Breast epithelium (tissue), 4 donors: ENCODE measurements around the gene ADARB2. TPM values are rescaled to one million over a fixed set of nuclear protein-coding genes. Genes with fewer than 3 reads are reported as not detected.

Experiments used
- DNase-seq, 2 donors: peaks; one replicate each; pipeline ENCODE4 v3.0.0-alpha.2; 2019; ENCODE audit warnings: low spot score in 2 of 2
- H3K27ac ChIP-seq, 2 donors: fragments of 200-600 bp; sonication (generic) in 1 of 2; one replicate each; pipeline ENCODE4 v1.5.1; 2016 to 2019; ENCODE audit warnings: mild to moderate bottlenecking in 1 of 2
- H3K27me3 ChIP-seq, 2 donors: fragments of 200-600 bp; sonication (generic) in 1 of 2; one replicate each; pipeline versions ENCODE4 v1.5.1 to v1.6.0; 2017 to 2019; ENCODE audit warnings: control low read depth in 1 of 2, mild to moderate bottlenecking in 1 of 2
- H3K36me3 ChIP-seq: fragments of 200-600 bp; one replicate; pipeline ENCODE4 v1.5.1; 2019
- H3K4me1 ChIP-seq, 2 donors: fragments of 200-600 bp; sonication (generic); one replicate each; pipeline ENCODE4 v1.5.1; 2016 to 2019; ENCODE audit warnings: control low read depth in 1 of 2
- H3K4me3 ChIP-seq, 3 donors: fragments of 200-600 bp; sonication (generic); 1 replicate in 2 of 3; 2 replicates in 1 of 3; pipeline ENCODE4 v1.5.1; 2016 to 2019; ENCODE audit warnings: mild to moderate bottlenecking in 3 of 3, moderate library complexity in 2 of 3
- H3K9me3 ChIP-seq, 2 donors: fragments of 200-600 bp; sonication (generic) in 1 of 2; one replicate each; pipeline ENCODE4 v1.5.1; 2016 to 2019; ENCODE audit warnings: control low read depth in 1 of 2
- CTCF ChIP-seq, 3 donors: fragments of 450-650 bp; IDR thresholded peaks; one replicate each; pipeline ENCODE4 v1.5.1; 2016 to 2017; ENCODE audit warnings: antibody characterized with exemption in 3 of 3, mild to moderate bottlenecking in 3 of 3, moderate library complexity in 3 of 3
- POLR2A ChIP-seq: fragments of 450-650 bp; IDR thresholded peaks from one replicate; pipeline ENCODE4 v1.6.1; 2016; ENCODE audit warnings: antibody characterized with exemption, mild to moderate bottlenecking, moderate library complexity
- POLR2AphosphoS5 ChIP-seq, 3 donors: sonication (generic); formaldehyde crosslinking; IDR thresholded peaks; one replicate each; pipeline ENCODE4 v1.6.1; 2017; ENCODE audit warnings: antibody characterized with exemption in 3 of 3
- intact Hi-C: fragments of 100-400 bp; cut with DNase I; formaldehyde crosslinking; loops from one replicate; pipeline ENCODE4 v1.15.1; 2023; ENCODE audit warnings: low total_unique reads
- total RNA-seq, 3 donors: library from RNA; depleted of rRNA; stranded (reverse); fragments of >200 nt; gene quantifications; one replicate each; pipeline ENCODE4 v1.1.0, GENCODE V29; 2016

ADARB2 gene
- total RNA-seq, 3 donors from 2014 or later = 0.32 to 3.9 (median 2.0) TPM

- DNase-seq = no peak
- no peaks in the 10 kb centered on the region for H3K4me1 ChIP-seq
- H3K36me3 ChIP-seq = no peaks in the 10 kb centered on the region
- intact Hi-C loops = loop anchor here (2.0 kb wide), 1 partner anchor 45 kb away; no protein-coding TSS in a partner anchor
- H3K9me3 ChIP-seq = peaks cover 0 to 6% of the 10 kb centered on the region in 2 donors
- TF ChIP-seq CTCF (IDR thresholded peaks at IDR 0.05) (no peak), POLR2AphosphoS5 (IDR thresholded peaks at IDR 0.05) (no peak), POLR2A (no peak)
- peaks cover 0 to 42% of the 10 kb centered on the region in 2 donors for H3K27me3 ChIP-seq
- H3K4me3 ChIP-seq = no peak overlapping the region
- no peak overlapping the region for H3K27ac ChIP-seq
Observed at GRCh38 chr10:1384026-1384425, 353.3 kb downstream of the ADARB2 start.

DNA sequence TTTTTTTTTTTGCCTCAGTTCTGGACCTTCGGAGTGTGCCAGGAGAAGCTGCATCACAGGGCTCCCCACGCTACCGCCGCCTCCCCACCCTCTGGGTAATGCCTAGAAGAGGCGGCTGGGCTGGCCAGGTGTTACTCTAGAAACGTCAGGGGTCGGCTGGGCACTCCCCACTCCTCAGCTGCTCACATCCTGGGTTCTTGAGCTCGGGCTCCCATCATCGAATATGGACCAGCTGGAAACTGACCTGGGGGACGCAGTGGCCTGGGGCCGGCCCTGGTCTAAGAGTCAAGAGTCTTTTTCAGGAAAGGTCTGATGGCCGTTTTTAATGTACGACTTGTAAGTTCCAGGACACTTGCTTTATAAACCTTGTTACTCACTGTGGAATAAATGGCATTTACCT, 354.6 kb downstream of the ADARB2 start:
- no peak for TF ChIP-seq POLR2A
- no peak for TF ChIP-seq POLR2AphosphoS5 (IDR thresholded peaks at IDR 0.05)
- no peak for TF ChIP-seq CTCF (IDR thresholded peaks at IDR 0.05)
- no peak overlapping the region for H3K4me3 ChIP-seq
- H3K4me1 ChIP-seq = no peaks in the 10 kb centered on the region
- DNase-seq = peak; percentile 6 to 10
- no peaks in the 10 kb centered on the region for H3K36me3 ChIP-seq
- peaks cover 0 to 55% of the 10 kb centered on the region in 2 donors for H3K27me3 ChIP-seq
- peaks cover 0 to 6% of the 10 kb centered on the region in 2 donors for H3K9me3 ChIP-seq
- intact Hi-C loops = no loop called here
- H3K27ac ChIP-seq = no peak overlapping the region

DNA sequence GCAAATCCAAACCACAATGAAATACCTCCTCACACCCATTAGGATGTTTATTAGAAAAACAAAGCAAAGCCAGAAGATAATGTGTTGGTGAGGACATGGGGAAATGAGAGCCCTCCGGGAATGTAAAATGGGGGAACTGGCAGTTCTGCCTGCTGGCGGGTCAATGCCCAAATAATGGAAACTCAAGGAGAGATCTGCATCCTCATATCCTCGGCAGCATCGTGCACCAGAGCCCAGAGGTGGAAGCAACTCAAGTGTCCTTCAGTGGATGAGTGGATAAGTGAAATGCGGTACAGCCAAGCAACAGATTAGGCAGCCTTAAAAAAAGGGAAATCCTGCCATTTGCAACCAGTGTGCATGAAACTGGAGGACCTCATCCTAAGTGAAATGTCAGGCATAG, 356.0 kb downstream of the ADARB2 start:
- intact Hi-C loops = no loop called here
- peak in 1 of 2 donors; percentile 0 for DNase-seq
- no peaks in the 10 kb centered on the region for H3K4me1 ChIP-seq
- peaks cover 0 to 62% of the 10 kb centered on the region in 2 donors for H3K27me3 ChIP-seq
- H3K4me3 ChIP-seq = no peak overlapping the region
- peaks cover 0 to 6% of the 10 kb centered on the region in 2 donors for H3K9me3 ChIP-seq
- H3K36me3 ChIP-seq = no peaks in the 10 kb centered on the region
- no peak for TF ChIP-seq POLR2A
- TF ChIP-seq POLR2AphosphoS5 (IDR thresholded peaks at IDR 0.05) = no peak
- H3K27ac ChIP-seq = no peak overlapping the region

- peaks cover 0 to 64% of the 10 kb centered on the region in 2 donors for H3K27me3 ChIP-seq
Observed at GRCh38 chr10:1380088-1380671, 357.1 kb downstream of the ADARB2 start.

DNA sequence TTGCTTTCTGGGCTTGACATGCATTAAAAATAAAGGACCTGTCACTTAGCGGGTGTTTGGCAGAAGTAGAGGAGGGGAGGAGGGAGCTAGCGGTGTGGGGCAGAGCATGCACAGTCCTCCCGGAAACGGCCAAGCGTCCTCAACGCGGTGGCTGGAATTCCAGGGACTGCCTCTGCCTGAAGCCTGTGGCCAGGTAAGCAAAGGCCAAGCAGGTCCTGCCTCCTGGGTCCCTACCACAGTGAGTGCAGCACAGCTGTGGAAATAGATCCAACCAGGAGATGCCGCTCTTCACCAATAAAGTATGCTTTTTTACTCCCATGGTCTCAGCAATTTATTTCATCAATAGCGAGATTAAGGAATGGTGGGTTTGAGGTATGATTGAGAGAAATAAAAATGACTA, 357.7 kb downstream of the ADARB2 start:
- DNase-seq = peak in 1 of 2 donors; percentile 7
- H3K4me3 ChIP-seq = no peak overlapping the region
- TF ChIP-seq POLR2AphosphoS5 (IDR thresholded peaks at IDR 0.05) (no peak), CTCF (IDR thresholded peaks at IDR 0.05) (no peak), POLR2A (no peak)

More at GRCh38 chr10:1380088-1380671, 357.1 kb downstream of the ADARB2 start:
- no peaks in the 10 kb centered on the region for H3K4me1 ChIP-seq
- H3K27ac ChIP-seq = no peak overlapping the region
- H3K4me3 ChIP-seq = no peak overlapping the region
- H3K9me3 ChIP-seq = no peaks in the 10 kb centered on the region
- peak in 1 of 2 donors; percentile 9 for DNase-seq
- intact Hi-C loops = no loop called here
- TF ChIP-seq POLR2A = no peak
- TF ChIP-seq POLR2AphosphoS5 (IDR thresholded peaks at IDR 0.05) = no peak
- TF ChIP-seq CTCF (IDR thresholded peaks at IDR 0.05) = no peak
- H3K36me3 ChIP-seq = no peaks in the 10 kb centered on the region

More for the DNA sequence above, 357.7 kb downstream of the ADARB2 start:
- intact Hi-C loops = no loop called here
- no peaks in the 10 kb centered on the region for H3K36me3 ChIP-seq
- H3K27me3 ChIP-seq = peaks cover 0 to 65% of the 10 kb centered on the region in 2 donors
- no peaks in the 10 kb centered on the region for H3K9me3 ChIP-seq
- H3K27ac ChIP-seq = no peak overlapping the region
- H3K4me1 ChIP-seq = no peaks in the 10 kb centered on the region
